ENCODE data around the gene WHRN. TPM values are rescaled to one million over a fixed set of nuclear protein-coding genes. Genes with fewer than 3 reads are reported as not detected.

The WHRN gene
- total and polyA plus RNA-seq, 7 experiments from 2014 or later = 0.12 to 24.0 (median 2.5) TPM; not detected in 1

Other genes starting within 250 kb of the WHRN start
- gene ORM1, start 182.4 kb downstream of the WHRN start, total RNA-seq = under 1 TPM in 1 of 5 experiments, not detected in 4; 0.29 TPM
- gene ORM1, start 182.4 kb downstream of the WHRN start, polyA plus RNA-seq = not detected
- gene ORM2, start 175.6 kb downstream of the WHRN start, total RNA-seq = not detected
- not detected for gene ORM2, start 175.6 kb downstream of the WHRN start, polyA plus RNA-seq
- 100 to 1,000 TPM; 276 to 403 (median 375) TPM for gene AKNA, start 117.5 kb downstream of the WHRN start, total RNA-seq
- 10 to 100 TPM; 20.5 to 39.6 TPM for gene AKNA, start 117.5 kb downstream of the WHRN start, polyA plus RNA-seq
- 100 to 1,000 TPM in 3 of 5 experiments, 10 to 100 TPM in 2; 86.2 to 136 (median 130) TPM for gene ATP6V1G1, start 82.3 kb upstream of the WHRN start, total RNA-seq
- gene ATP6V1G1, start 82.3 kb upstream of the WHRN start, polyA plus RNA-seq = 100 to 1,000 TPM; 256 to 372 TPM
- 10 to 100 TPM; 15.7 to 21.7 (median 19.8) TPM for gene TMEM268, start 105.8 kb upstream of the WHRN start, total RNA-seq
- gene TMEM268, start 105.8 kb upstream of the WHRN start, polyA plus RNA-seq = 10 to 100 TPM in 1 of 2 donors, 1 to 10 TPM in 1; 8.0 to 11.6 TPM
- gene TEX53, start 152.3 kb upstream of the WHRN start, total RNA-seq = not detected
- not detected for gene TEX53, start 152.3 kb upstream of the WHRN start, polyA plus RNA-seq
- gene TEX48, start 176.7 kb upstream of the WHRN start, total RNA-seq = under 1 TPM in 1 of 5 experiments, not detected in 4; 0.85 TPM
- gene TEX48, start 176.7 kb upstream of the WHRN start, polyA plus RNA-seq = not detected

All from naive thymus-derived CD4-positive, alpha-beta T cell (primary cell).